HCT116 (cell line): ENCODE measurements around the gene LAMB4.

Experiments
- CEBPB ChIP-seq: IDR thresholded peaks from 2 replicates; pipeline ENCODE4 v1.6.1; 2012; ENCODE audit warnings: low read depth
- CTCF ChIP-seq, 3 experiments: fragments of 200-600 bp in 1 of 3; sonication (generic) in 1 of 3; IDR thresholded peaks in 2 of 3; conservative IDR thresholded peaks in 1 of 3; 2 replicates each; pipeline ENCODE4 v1.5.1; 2012 to 2017; ENCODE audit warnings: low read depth in 2 of 3, low read length in 2 of 3, antibody characterized with exemption in 1 of 3, borderline replicate concordance in 1 of 3, control low read depth in 1 of 3, mild to moderate bottlenecking in 1 of 3, mixed read lengths in 1 of 3, mixed run types in 1 of 3, moderate library complexity in 1 of 3; ENCODE audit not compliant: insufficient read depth in 1 of 3
- EZH2 ChIP-seq: fragments of 200-600 bp; sonication (generic); IDR thresholded peaks from 2 replicates; pipeline ENCODE4 v1.6.1; 2017; ENCODE audit warnings: antibody characterized with exemption, mixed run types
- POLR2A ChIP-seq: IDR thresholded peaks from 2 replicates; pipeline ENCODE4 v1.7.0; 2011; ENCODE audit warnings: borderline replicate concordance; ENCODE audit not compliant: insufficient read depth, insufficient read length; ENCODE audit errors: extremely low read depth
- REST ChIP-seq: IDR thresholded peaks from 2 replicates; pipeline ENCODE4 v1.6.1; 2012; ENCODE audit warnings: low read depth
- YY1 ChIP-seq: IDR thresholded peaks from 2 replicates; pipeline ENCODE4 v1.6.1; 2011; ENCODE audit warnings: low read length, low read depth, moderate library complexity, mild to moderate bottlenecking; ENCODE audit not compliant: insufficient replicate concordance; ENCODE audit errors: extremely low read depth

- TF ChIP-seq EZH2 (no peak), CTCF (IDR thresholded peaks at IDR 0.05 in 2 of 3, conservative IDR thresholded peaks at IDR 0.05 in 1 of 3; ENCODE audit: borderline replicate concordance in 1 of 3, insufficient read depth in 1 of 3, low read depth in 2 of 3, low read length in 2 of 3) (no peak), REST (no peak), POLR2A (no peak), YY1 (no peak), CEBPB (no peak)
Observed at GRCh38 chr7:108099713-108100112, 30.4 kb downstream of the LAMB4 start.
